Bronchus fibroblast of lung (primary cell): ENCODE measurements around the gene PAH. TPM values are rescaled to one million over a fixed set of nuclear protein-coding genes. Genes with fewer than 3 reads are reported as not detected.

ENCODE experiments used
- total RNA-seq: library from RNA; depleted of rRNA; stranded (reverse); fragments of >200 nt; gene quantifications from 2 replicates; pipeline ENCODE4 v1.2.3, GENCODE V29; 2015

PAH gene
- not detected in 2 replicates for total RNA-seq

GRCh38 chr12:102917026-102917787 lies at the start of gene PAH:
Gene PAH, minus strand, starts transcription at chr12:102917244. Its CDS starts 114 bp downstream, at chr12:102917130.

DNA sequence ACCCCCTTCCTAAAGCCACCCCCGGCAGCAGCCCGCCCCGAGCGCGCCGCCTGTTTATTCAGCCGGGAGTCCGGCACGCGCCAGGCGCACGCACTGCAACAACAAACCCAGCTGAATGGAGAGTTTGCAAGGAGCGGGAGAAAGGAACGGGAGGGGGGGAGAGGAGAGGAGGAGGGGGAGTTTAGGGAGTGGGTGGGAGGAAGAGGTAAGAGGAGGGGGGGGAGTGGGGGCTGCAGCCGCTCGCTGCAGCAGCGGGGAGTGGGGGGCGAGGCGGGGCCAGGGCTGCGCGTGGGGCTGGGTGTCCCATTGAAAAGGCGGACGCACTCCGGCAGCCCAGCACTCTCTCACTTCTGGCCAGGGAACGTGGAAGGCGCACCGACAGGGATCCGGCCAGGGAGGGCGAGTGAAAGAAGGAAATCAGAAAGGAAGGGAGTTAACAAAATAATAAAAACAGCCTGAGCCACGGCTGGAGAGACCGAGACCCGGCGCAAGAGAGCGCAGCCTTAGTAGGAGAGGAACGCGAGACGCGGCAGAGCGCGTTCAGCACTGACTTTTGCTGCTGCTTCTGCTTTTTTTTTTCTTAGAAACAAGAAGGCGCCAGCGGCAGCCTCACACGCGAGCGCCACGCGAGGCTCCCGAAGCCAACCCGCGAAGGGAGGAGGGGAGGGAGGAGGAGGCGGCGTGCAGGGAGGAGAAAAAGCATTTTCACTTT lies 40.5 kb upstream of the PAH start, which contains the start of gene ASCL1:
TSS of gene ASCL1 (plus strand) at position 336 of the 712 bp plus-strand sequence. CDS start 571 bp downstream, outside the sequence.

Other genes starting within 250 kb of the PAH start
- not detected in 2 replicates for gene ASCL1, start 40.4 kb upstream of the PAH start, total RNA-seq